IPS-NIHi7 (cell line): ENCODE measurements around the gene SLC26A4.

Experiments
- DNase-seq: peaks from one replicate; pipeline ENCODE4 v3.0.0; 2012; ENCODE audit warnings: mixed read lengths; ENCODE audit errors: extremely low spot score

The SLC26A4 gene

DNA sequence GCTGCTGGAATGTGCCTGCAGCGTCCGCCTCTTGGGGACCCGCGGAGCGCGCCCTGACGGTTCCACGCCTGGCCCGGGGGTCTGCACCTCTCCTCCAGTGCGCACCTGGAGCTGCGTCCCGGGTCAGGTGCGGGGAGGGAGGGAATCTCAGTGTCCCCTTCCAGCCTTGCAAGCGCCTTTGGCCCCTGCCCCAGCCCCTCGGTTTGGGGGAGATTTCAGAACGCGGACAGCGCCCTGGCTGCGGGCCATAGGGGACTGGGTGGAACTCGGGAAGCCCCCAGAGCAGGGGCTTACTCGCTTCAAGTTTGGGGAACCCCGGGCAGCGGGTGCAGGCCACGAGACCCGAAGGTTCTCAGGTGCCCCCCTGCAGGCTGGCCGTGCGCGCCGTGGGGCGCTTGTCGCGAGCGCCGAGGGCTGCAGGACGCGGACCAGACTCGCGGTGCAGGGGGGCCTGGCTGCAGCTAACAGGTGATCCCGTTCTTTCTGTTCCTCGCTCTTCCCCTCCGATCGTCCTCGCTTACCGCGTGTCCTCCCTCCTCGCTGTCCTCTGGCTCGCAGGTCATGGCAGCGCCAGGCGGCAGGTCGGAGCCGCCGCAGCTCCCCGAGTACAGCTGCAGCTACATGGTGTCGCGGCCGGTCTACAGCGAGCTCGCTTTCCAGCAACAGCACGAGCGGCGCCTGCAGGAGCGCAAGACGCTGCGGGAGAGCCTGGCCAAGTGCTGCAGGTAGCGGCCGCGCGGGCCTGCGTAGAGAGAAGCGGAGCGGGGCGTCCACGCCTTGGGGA, 645 bp downstream of the SLC26A4 start:
- DNase-seq = peak; percentile 64

DNA sequence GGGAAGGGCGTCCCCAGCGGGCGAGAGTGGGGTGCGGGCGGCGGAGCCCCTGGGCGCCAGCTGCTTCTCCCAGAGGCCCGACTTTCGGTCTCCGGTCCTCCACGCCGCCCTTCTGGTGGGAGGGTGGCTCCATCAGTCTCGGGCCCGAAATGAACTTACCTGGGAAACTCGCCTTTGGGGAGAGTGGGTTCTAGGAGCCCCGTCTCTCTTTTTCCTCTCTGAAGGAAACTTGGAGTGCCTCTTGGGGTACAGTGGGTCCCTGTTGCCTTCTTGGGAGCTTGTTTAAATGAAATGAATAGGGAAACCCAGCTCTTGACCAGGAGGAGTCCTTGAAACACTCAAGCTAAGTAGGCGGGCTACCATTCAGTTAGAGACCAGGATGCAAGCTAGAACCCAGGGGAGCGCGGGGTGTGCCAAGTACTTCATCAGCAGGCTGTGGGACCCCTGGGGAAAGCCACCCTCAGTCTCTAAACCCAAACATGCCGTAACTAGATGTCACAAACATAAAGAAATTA, 1.3 kb downstream of the SLC26A4 start:
- DNase-seq = no peak

DNA sequence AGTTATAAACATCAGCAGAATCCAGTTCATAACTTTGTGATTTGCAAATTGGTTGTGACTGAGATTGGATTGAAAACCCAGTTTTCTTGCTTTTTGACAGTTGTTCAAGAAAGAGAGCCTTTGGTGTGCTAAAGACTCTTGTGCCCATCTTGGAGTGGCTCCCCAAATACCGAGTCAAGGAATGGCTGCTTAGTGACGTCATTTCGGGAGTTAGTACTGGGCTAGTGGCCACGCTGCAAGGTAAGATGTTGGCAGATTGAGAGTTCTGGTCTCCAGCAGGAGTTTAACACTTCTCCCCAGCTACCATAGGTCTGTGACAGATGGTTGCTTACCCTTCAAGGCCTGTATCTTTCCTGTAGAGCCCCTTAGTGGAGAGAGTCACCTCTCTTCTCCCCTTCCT, 2.6 kb downstream of the SLC26A4 start:
- no peak for DNase-seq

DNA sequence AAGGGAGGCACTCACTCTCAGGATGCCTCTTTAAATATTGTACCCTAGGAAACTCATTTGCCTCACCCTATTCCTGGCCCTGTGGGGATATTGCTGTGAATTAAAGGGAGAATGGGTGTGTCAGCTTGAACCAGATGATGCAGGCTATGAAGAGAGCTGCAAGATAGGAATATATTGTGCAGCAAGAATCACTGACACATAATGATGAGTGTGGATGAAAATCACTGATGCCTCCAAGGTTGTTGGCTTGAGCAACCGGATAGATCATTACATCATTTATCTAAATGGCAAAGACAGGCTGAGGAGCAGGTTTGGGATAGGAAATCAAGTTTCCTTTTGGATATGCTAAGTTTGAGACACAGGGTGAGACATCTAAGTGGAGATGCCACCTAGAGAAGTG, 6.2 kb downstream of the SLC26A4 start:
- no peak for DNase-seq

DNA sequence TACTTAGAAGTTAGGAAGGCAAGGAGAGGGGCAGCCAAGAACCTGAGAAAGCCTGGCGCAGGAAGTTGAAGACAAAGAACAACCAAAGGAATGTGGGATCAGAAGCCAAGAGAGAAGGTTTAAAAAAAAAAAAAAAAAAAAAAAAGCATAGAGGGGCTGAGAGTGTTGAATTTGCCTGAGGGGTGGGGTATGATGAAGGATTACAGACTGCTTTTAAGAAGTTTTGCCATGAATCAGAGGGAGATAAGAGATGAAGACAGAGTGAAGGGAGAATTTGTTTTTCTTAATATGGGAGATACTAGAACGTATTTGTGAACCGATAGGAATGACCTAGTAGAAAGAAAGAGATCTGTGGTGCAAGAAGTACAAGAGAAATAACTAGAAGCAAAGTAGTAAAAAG, 6.7 kb downstream of the SLC26A4 start:
- DNase-seq = no peak

DNA sequence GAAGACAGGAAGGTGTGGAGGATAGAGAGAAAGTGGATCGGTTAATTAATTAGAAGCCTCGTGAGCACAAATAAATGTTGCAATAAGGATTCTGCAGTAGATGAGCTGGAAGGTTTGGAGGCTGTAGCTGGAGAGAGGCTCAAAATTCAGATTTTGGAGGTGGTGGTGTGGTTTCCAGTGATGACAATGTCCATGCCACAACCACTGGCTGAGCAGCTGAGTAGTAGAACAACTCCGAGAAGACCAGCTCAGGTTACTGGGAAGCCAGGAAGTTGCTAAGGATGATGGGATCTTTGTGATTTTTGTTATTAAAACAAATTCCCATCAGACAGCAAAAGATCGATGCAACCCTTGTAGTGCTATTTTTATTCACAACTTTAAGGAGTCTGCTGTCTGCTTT, 7.7 kb downstream of the SLC26A4 start:
- no peak for DNase-seq

DNA sequence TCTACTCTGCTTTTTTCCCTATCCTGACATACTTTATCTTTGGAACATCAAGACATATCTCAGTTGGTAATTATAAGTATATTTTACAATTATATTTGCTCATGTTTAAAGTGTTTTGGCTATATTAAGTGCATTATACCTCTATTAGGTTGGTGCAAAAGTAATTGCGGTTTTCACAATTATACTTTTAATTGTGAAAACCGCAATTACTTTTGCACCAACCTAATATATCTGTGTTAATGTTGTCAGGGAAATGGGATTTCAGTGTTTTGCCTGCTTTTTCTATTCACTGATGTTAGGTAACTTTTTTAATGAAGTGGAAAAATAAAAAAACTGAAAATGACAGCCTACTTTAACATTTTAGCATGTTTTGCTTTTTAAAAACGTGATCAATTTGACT, 11.6 kb downstream of the SLC26A4 start:
- DNase-seq = no peak

DNA sequence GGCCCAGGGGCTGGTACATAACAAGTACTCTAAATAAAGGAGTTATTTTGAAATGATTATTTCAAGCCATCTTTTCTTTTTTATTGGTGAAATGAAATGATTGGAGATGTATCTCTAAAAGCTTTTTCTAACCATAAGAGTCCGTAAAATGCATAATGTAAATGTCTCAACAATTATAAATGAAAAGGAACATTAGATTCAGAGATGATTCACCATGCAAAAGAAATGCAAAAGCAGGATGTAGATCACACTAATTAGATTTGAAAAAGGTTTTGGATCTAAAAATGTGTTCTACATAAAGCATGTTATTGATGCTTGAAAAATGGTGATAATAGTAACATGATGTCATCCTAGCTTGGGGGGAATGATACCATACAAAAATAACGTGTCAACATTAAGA, 15.6 kb downstream of the SLC26A4 start:
- no peak for DNase-seq

DNA sequence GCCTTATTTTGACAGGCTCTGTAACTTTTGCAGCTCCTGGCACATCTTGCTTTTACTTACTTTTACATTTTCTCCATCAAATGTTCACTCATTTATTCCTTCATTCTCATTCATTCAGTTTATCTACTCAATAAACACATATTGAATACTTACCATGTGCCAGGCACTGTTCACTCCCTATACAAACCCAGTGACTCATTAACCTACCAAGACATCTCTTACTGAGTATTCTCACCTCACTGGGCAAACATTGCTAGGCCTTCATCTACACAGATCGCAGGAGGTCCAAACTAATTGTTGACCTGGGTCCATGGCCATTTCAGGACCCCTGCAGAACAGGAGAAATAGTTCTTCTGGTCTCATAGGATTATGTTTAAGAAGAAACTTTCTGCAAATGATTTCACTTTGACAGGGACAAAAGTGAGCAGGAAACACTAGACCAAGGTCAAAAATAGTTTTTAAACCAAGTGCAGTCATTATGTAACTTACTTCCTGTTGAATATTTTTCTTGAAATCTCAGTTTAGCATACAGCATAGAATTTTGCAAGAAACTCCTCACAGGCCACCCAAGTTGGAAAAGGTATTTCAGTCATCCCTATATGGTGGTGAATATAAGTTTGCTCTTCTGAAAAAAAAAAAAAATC, 17.6 kb downstream of the SLC26A4 start:
- DNase-seq = no peak

DNA sequence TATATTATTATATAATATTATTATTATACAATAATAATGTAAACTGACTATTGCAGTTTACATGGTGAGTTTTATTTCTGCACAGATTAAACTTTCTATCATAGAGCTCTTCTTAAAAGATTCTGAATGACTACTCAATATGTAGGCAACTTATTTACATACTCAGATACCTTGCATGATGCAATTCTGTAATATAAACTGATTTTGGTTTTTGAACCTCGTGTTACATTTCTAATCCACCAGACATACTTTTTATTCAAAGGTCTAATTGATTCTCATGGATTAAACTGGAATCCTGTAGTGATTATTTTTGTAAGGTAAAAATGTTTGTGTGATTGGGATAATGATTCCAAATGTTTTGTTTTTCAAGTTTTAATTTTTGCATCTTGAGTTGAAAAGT, 19.9 kb downstream of the SLC26A4 start:
- no peak for DNase-seq

DNA sequence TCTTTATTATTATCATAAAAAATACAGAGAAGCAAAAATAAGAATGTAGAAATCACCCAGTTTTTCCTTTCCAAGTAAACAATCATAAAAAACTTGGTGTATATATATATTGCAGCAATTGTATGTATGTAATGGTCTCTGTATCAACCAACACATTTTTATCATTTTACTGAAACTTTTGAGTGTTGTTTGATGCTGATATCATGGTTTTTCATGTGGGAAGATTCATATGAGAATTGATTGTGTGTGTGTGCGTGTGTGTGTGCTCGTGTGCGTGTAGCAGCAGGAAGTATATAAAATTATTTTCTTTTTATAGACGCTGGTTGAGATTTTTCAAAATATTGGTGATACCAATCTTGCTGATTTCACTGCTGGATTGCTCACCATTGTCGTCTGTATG, 22.3 kb downstream of the SLC26A4 start:
- DNase-seq = no peak

DNA sequence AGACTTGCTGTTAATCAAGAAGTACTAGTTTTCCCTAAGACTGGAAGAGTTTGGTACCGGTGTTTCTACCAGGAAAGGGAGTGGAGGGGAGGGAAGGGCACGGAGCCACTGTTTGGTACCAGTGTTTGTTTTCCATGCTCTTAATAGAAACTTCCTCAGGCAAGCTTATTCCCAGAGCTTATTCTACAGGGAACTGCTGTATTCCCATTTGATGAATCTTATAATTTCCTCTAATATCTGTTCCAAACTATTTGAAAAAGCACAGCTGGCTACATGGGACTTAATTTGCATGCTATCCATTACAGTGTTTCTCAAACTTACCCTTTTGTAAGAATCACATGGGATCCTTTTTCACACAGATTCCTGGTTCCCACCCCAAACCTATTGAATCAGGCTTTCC, 23.7 kb downstream of the SLC26A4 start:
- DNase-seq = no peak

DNA sequence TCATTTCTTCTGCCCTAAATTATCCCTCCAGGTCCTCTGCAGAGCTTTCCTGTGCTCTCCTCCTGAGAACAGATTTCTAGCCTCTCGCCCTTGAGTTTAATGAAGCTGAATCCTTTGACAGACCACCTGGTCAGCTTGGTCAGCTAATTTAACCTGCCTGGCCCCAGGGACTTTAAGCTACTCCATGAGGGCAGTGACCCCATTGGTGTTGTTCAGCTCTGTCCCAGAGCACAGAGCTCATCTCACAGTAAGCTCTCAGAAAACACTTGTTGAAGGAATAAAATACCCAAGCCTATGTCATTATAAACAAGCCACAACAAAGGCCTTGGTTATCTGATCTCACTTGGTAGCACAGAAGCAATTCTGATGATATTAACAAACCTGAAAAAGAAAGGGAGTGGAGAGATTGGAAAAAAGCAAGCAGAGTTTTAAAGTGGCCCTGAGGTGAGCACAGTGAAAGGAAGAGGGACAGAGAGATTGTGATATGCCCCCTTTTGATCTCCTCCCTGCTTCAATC, 24.4 kb downstream of the SLC26A4 start:
- no peak for DNase-seq

DNA sequence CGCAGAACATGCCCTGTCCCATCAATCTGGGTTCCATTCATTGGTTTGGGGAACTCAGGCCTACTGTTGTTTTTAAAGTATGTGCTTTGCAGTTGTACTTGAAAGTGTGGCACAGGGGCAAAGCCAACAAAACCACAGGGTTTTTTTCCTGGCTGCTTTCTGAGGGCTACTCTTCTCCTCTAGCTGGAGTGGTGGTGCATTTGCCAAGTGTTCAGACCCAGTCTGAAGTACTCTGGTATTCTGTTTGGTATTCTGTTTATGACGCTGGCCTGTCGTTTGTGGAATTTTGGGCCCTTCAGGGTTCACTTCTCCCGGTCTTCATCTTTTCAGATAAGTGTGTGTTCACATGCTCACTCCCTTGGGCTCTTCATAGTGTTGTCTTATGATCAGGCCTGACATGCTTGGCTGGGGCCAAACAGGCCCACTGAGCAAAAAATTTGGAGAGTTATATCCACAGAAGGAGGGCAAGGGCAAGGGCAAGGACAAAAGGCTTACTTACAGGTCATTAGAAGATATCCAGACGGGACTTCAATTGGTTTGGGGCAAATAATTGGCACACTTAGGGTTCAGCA, 26.3 kb downstream of the SLC26A4 start:
- DNase-seq = no peak

DNA sequence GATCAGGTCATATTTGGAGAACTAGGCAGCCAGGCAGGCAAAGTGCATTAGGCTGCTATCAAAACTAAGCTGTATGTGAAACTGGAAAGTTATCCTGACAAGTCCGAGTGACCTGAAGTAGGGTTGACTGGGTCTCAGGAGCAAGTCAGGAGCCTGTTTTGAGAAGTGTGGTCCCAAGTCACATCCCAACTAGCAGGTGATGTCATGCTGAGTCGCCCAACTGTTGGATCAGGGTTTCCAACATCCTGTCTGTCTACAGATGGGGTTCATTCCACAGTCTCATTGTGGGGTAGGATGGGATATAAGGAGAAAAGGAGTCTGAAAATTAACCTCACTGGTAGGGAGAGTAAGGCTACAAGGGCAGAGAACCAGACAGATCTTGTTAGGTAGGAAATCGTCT, 27.0 kb downstream of the SLC26A4 start:
- DNase-seq = no peak

DNA sequence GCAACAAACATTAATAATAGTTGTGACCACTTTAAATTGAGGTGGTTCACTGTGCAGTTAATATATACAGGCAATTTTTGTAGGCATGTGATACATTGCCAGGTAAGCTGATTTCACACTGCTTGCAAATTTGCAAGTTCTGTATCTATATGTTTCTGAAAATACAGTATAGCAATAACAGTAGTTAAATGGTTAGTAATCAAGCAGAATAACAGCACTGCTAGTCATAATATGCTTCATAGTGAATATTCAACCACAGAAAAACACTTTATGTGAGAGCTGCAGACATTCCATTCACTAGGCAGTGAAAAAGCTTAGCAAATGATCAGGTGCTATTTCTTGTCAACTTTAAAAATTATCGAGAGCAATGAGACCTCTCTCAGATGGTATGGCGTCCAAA, 28.9 kb downstream of the SLC26A4 start:
- no peak for DNase-seq

DNA sequence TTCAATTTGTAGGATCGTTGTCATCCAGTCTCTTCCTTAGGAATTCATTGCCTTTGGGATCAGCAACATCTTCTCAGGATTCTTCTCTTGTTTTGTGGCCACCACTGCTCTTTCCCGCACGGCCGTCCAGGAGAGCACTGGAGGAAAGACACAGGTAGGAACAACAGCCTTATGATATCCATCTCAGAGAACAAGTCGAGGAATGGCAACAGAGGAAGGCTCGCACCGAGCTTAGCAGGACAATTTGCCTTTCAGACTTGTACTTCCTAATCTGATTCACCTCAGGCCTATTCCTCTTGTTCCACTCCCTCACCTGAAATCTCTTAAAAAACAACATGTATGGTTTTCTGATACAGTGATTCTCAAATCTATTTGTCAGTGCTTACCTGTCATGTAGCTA, 29.5 kb downstream of the SLC26A4 start:
- no peak for DNase-seq

DNA sequence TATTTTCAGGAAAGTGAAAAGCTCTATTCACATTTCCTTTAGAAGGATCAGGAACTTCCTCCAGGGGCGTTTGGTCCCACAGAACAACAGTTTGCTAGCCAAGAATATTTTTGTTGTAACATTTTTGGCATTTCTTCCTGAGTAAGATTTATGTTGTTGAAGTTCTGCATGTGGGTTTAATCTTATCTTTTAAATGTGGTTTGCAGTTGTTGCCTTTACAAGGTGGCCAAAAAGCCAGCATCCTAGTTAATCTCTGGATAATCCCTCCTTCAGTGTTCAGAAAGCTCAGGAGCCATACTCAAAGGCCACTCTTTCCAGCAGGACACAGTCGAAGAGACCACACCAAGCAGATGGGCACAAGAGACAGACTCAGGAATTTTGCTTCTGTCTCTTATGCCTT, 30.0 kb downstream of the SLC26A4 start:
- peak; percentile 14 for DNase-seq

DNA sequence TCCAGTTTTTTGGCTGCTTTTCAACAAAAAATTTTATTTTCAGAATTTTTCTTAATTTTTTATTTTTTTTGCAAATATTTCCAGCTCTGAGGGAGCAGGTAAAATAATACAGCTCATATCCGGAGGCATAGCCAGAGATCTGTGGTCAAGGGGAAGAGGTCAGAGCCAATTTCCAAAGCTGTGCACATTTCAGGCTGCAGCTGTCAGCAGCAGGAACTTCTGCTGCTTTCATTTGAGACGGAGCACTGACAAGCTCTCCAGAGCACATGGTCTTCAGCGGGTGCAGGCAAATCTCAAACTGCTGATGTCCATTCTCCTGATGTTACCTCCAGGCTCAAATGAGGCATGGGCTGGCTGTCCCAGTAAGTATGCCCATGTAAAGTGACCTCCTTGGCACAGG, 31.1 kb downstream of the SLC26A4 start:
- DNase-seq = no peak

DNA sequence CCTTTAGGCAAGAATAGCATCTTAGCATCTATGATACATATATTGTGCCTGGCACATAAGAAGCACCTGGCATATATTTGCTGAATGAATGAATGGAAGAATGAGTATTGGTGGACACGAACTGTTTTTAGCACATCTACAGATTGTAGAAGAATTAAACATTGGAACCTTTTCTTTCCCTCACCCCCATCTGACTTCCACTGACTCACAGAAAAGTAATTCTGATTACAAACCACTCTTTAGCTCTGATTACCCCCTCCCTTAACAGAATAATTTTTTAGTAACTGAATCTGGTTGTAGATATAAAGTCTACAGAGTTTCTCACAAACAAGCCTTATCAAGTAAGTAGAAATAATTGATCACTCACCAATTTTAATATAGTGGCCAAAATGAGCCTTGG, 31.9 kb downstream of the SLC26A4 start:
- no peak for DNase-seq

DNA sequence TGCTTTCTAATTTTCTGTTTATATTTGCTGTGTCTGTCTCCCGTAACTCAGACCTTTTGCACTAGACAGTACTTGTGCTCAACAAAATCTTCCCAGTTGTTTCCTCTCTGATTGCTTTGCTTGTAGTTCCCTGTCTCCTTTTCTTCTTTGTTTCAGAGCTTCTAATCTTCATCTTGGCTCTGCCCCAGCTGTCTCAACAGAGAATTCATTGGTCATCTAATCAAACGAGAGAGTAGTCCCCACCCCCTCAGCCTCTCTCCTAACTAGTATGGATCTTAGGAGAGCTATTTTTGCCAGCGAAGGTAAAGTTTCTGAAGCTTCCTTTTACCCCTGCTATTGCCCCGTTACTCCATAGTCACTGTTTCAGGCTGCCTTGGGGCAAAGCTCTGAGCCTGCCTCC, 32.8 kb downstream of the SLC26A4 start:
- DNase-seq = no peak

DNA sequence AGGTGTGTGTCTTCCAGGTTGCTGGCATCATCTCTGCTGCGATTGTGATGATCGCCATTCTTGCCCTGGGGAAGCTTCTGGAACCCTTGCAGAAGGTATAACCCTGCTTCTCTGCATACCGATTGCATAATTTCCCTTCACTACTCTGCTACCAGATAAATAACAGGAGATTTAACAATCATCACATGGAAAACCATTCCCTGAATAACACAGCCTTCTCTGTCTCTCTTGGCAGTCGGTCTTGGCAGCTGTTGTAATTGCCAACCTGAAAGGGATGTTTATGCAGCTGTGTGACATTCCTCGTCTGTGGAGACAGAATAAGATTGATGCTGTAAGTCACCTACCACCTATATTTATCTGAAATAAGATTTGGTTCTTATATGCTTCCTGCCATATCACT, 33.8 kb downstream of the SLC26A4 start:
- DNase-seq = no peak
